HepG2 (cell line): ENCODE results near the gene CLCNKA. TPM values are rescaled to one million over a fixed set of nuclear protein-coding genes. Genes with fewer than 3 reads are reported as not detected.

Experiments
- ATAC-seq: fragments of 200-7000 bp; cut with Tn5 transposase; 3 replicates; pipeline ENCODE4 v1.9.1; 2020; ENCODE audit warnings: mild to moderate bottlenecking, moderate library complexity
- BruUV-seq: library from RNA; stranded (reverse); fragments of 400-500 nt; replicated peaks from 2 replicates; lab custom pipeline; 2021; lab: Mats Ljungman, UMichigan
- CTCF ChIA-PET: fragments of 300-600 bp; formaldehyde crosslinking; extraction: SDS; loops from one replicate; lab custom pipeline; 2021; ENCODE audit warnings: low total read pairs, inconsistent platforms, low intra/inter-chr PET ratio; lab: Yijun Ruan, JAX
- POLR2A ChIA-PET: fragments of 350-600 bp; sonication (Branson Sonifier 250); formaldehyde crosslinking; loops from one replicate; lab custom pipeline; 2020; ENCODE audit warnings: antibody characterized with exemption, inconsistent platforms; lab: Yijun Ruan, JAX
- DNase-seq: peaks from one replicate; pipeline ENCODE4 v3.0.0-alpha.2; 2015; ENCODE audit warnings: low spot score
- FAIRE-seq: peaks from 3 replicates; lab custom pipeline; 2011; peaks lifted over from hg19 to GRCh38; lab: Jason Lieb, UNC
- H2AFZ ChIP-seq: one replicate; pipeline ENCODE4 v1.6.1; 2011; ENCODE audit warnings: low read length, inconsistent platforms
- H3K27ac ChIP-seq: fragments of 300-600 bp; 3 replicates; pipeline ENCODE4 v1.8.0; 2011; ENCODE audit warnings: mixed run types, mild to moderate bottlenecking, mixed read lengths, low read length, inconsistent platforms; ENCODE audit not compliant: insufficient read depth; ENCODE audit errors: extremely low read length
- H3K27me3 ChIP-seq, 2 experiments: fragments of 200-600 bp in 1 of 2; 2 replicates in 1 of 2; 3 replicates in 1 of 2; pipeline versions ENCODE4 v1.6.0 to v1.8.0; 2011; ENCODE audit warnings: low read length in 2 of 2, mild to moderate bottlenecking in 2 of 2, moderate library complexity in 2 of 2, inconsistent platforms in 1 of 2; ENCODE audit not compliant: insufficient read depth in 2 of 2, control insufficient read depth in 1 of 2
- H3K36me3 ChIP-seq, 2 experiments: fragments of 200-600 bp in 1 of 2; replicated peaks in 1 of 2; 2 replicates in 1 of 2; 3 replicates in 1 of 2; pipeline versions ENCODE4 v1.5.1 to v1.8.0; 2011; ENCODE audit warnings: low read length in 2 of 2, inconsistent platforms in 1 of 2; ENCODE audit not compliant: insufficient read depth in 2 of 2, control insufficient read depth in 1 of 2
- H3K4me1 ChIP-seq: 2 replicates; pipeline ENCODE4 v1.5.1; 2012; ENCODE audit warnings: low read length, inconsistent platforms; ENCODE audit not compliant: insufficient read depth
- H3K4me2 ChIP-seq: 2 replicates; pipeline ENCODE4 v1.6.0; 2011; ENCODE audit warnings: low read depth, low read length, inconsistent platforms
- H3K4me3 ChIP-seq, 3 experiments: fragments of 200-600 bp in 1 of 3; sonication (generic), shearing (Covaris generic) in 1 of 3; replicated peaks in 1 of 3; 2 replicates each; pipeline ENCODE4 v1.5.1; 2011 to 2016; ENCODE audit warnings: low read length in 3 of 3, inconsistent platforms in 2 of 3, low read depth in 2 of 3, mild to moderate bottlenecking in 2 of 3, control low read depth in 1 of 3, mixed read lengths in 1 of 3; ENCODE audit not compliant: insufficient read depth in 1 of 3
- H3K79me2 ChIP-seq: one replicate; pipeline ENCODE4 v1.6.1; 2011; ENCODE audit warnings: low read length, inconsistent platforms; ENCODE audit not compliant: insufficient read depth
- H3K9ac ChIP-seq: 2 replicates; pipeline ENCODE4 v1.6.0; 2011; ENCODE audit warnings: mild to moderate bottlenecking, low read depth, low read length, inconsistent platforms; ENCODE audit not compliant: insufficient read depth
- H3K9me3 ChIP-seq: 2 replicates; pipeline ENCODE4 v1.5.1; 2012; ENCODE audit warnings: mild to moderate bottlenecking, low read length
- H4K20me1 ChIP-seq: 2 replicates; pipeline ENCODE4 v1.6.0; 2011; ENCODE audit warnings: inconsistent platforms, mild to moderate bottlenecking, low read length, moderate library complexity; ENCODE audit not compliant: insufficient read depth
- CBFB ChIP-seq: sonication (generic); formaldehyde crosslinking; IDR thresholded peaks from 2 replicates; pipeline ENCODE4 v1.4.0; 2020; ENCODE audit warnings: missing genetic modification reagents
- SMAD3 ChIP-seq: sonication (generic); formaldehyde crosslinking; IDR thresholded peaks from 2 replicates; pipeline ENCODE4 v1.4.0; 2020; ENCODE audit warnings: missing genetic modification reagents
- ZBTB3 ChIP-seq: sonication (generic); formaldehyde crosslinking; IDR thresholded peaks from 2 replicates; pipeline ENCODE4 v1.4.0; 2020; ENCODE audit warnings: low read depth, mild to moderate bottlenecking, moderate library complexity, missing genetic modification reagents, borderline replicate concordance
- ZFP36 ChIP-seq: fragments of 150-350 bp; IDR thresholded peaks from 2 replicates; pipeline ENCODE4 v1.6.1; 2018; ENCODE audit warnings: borderline replicate concordance, low read length, low read depth; ENCODE audit not compliant: partially characterized antibody
- ZMYM2 ChIP-seq: sonication (generic); formaldehyde crosslinking; IDR thresholded peaks from 2 replicates; pipeline ENCODE4 v1.8.0; 2022; ENCODE audit warnings: mild to moderate bottlenecking, missing genetic modification reagents
- ZNF432 ChIP-seq: sonication (generic); formaldehyde crosslinking; IDR thresholded peaks from 2 replicates; pipeline ENCODE4 v1.5.0; 2020; ENCODE audit warnings: missing genetic modification reagents, mild to moderate bottlenecking, borderline replicate concordance
- ZNF557 ChIP-seq: sonication (generic); formaldehyde crosslinking; IDR thresholded peaks from 2 replicates; pipeline ENCODE4 v1.4.0; 2020; ENCODE audit warnings: missing genetic modification reagents
- ZNF607 ChIP-seq: sonication (generic); formaldehyde crosslinking; IDR thresholded peaks from 2 replicates; pipeline ENCODE4 v1.5.1; 2020; ENCODE audit warnings: missing genetic modification reagents, mild to moderate bottlenecking, borderline replicate concordance
- ZNF629 ChIP-seq: sonication (generic); formaldehyde crosslinking; conservative IDR thresholded peaks from 2 replicates; pipeline ENCODE4 v1.5.0; 2020; ENCODE audit warnings: missing genetic modification reagents
- WGBS: methylation state at CpG from one replicate; pipeline ENCODE4 v1.1.6; 2017; ENCODE audit warnings: low lambda C conversion rate; 5-methylcytosine and 5-hydroxymethylcytosine counted together
- in situ Hi-C: cut with HindIII; loops from 2 replicates; pipeline ENCODE4 v1.10.0; 2017; ENCODE audit warnings: low pct_unique_long_range_greater_than_20kb; ENCODE audit not compliant: extremely low pct_ligation_motif_present
- intact Hi-C: fragments of 100-400 bp; cut with micrococcal nuclease; formaldehyde crosslinking; loops from one replicate; pipeline ENCODE4 v1.10.0; 2022; ENCODE audit not compliant: unreplicated experiment
- polyA plus RNA-seq, 8 experiments: library from polyadenylated mRNA; depleted of rRNA in 3 of 8; stranded (reverse) in 7 of 8; unstranded in 1 of 8; fragments of >200 nt; fragmentation: Illumina TruSeq in 4 of 8; extraction: Trizol in 4 of 8; gene quantifications; 2 replicates each; pipeline versions ENCODE4 v1.2.1 to v1.2.3, GENCODE V29; 2011 to 2016; ENCODE audit warnings: low read depth in 4 of 8, missing spikeins in 1 of 8, mixed read lengths in 1 of 8; ENCODE audit not compliant: insufficient read depth in 1 of 8
- total RNA-seq, 5 experiments: library from RNA; depleted of rRNA; stranded (reverse); fragments of >200 nt; fragmentation: Illumina TruSeq; extraction: Trizol; gene quantifications; 2 replicates each; pipeline ENCODE4 v1.2.3, GENCODE V29; 2016; ENCODE audit warnings: low read depth in 1 of 5
- TF ChIP-seq, protein P1 (sequence below): sonication (generic); formaldehyde crosslinking; IDR thresholded peaks from 2 replicates; pipeline ENCODE4 v1.4.0; 2020; ENCODE audit warnings: mild to moderate bottlenecking, missing genetic modification reagents
- TF ChIP-seq, protein P2 (sequence below): sonication (generic); formaldehyde crosslinking; IDR thresholded peaks from 2 replicates; pipeline ENCODE4 v1.5.0; 2020; ENCODE audit warnings: mild to moderate bottlenecking, missing genetic modification reagents
- TF ChIP-seq, protein P3 (sequence below): sonication (generic); formaldehyde crosslinking; IDR thresholded peaks from one replicate; pipeline ENCODE4 v1.5.1; 2020; ENCODE audit warnings: mild to moderate bottlenecking, missing genetic modification reagents; ENCODE audit errors: not compliant biosample characterization

The CLCNKA gene
- total and polyA plus RNA-seq, 2 of the 13 experiments (the other 11 are each of a cell fraction or from before 2014, with no cell fraction given): 0.03 TPM; not detected in 1

DNA sequence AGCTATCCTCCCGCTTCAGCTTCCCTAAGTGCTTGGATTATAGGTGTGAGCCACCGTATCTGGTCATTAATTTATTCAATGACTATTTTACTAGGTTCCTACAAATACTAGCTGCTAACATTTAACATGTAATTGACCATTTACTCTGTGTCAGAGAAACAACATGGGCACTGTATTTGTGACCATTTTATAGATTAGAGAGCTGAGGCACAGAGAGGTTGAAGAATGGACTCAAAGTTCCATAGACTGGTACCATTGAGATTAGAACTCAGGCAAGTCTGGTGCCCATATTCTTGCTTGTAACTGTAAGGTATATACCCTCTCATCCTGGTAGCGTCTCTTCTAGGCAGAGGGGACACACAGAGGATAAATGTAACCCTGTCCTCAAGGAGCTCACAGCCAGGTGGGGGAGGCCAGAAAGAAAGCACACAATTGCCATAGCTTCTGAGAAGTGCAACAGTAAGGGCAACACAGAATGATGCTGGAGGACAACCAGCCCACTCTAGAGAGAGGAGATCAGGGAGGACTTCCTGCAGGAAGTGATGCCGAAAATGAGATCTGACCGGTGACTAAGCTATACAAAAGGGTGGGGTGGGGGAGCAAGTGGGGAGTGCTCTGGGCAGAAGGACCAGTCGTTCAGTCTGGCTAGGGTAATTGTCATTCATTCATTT, 14.0 kb upstream of the CLCNKA start (continued):
- no peak for TF ChIP-seq ZBTB3 (CRISPR knock-in tag)
- TF ChIP-seq ZFP36: peak; percentile 62
- TF ChIP-seq ZNF607 (CRISPR knock-in tag): no peak
- peak; percentile 53; the same call in 1 of the 2 replicates for TF ChIP-seq ZNF629
- no peak for TF ChIP-seq SMAD3 (CRISPR knock-in tag)

DNA sequence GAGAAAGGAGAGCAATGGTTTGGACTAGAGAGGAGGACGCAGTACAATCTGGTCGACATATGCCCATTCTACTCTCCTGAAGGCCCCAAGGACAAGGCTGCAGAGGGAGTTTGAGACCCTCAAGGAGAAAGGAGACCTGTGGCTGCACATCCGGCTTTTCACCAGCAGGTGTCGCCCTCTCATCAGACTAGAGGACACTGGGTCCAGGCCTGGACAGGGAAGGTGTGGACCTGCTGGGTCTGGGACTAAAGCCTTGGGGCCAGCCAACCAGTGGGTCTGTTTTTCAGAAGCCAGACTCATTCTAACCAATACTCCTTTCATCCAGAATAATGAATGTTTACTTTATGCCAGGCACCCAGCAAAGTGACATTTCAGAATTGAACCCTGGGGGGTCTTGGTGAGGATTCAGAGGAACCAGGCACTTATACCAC, 12.8 kb upstream of the CLCNKA start:
- H3K27me3 ChIP-seq: peaks cover 0 to 7% of the 10 kb centered on the region in 2 experiments; a peak in 1 of 5 replicates
- no CpG with 5 or more reads among the region's 4 CpGs for WGBS
- BruUV-seq: no TSS peak
- ChIA-PET CTCF (interaction anchor here (1.3 to 2.7 kb wide), 3 partner anchors 23 to 47 kb away, joined by 4 to 35 read pairs (median 16); no protein-coding TSS in a partner anchor), POLR2A (no interaction called here)
- no peak overlapping the region for H2AFZ ChIP-seq
- peaks cover 0 to 18% of the 10 kb centered on the region in 2 experiments for H3K36me3 ChIP-seq
- peak; percentile 59 for ATAC-seq
- H3K9ac ChIP-seq: no peak overlapping the region
- DNase-seq: peak; percentile 63
- H3K27ac ChIP-seq: no peak overlapping the region
- H3K79me2 ChIP-seq: peaks cover 10% of the 10 kb centered on the region
- H3K4me2 ChIP-seq: no peak overlapping the region
- H3K9me3 ChIP-seq: no peaks in the 10 kb centered on the region
- peaks cover 20% of the 10 kb centered on the region; the same call in 1 of the 2 replicates for H4K20me1 ChIP-seq
- no peak overlapping the region for H3K4me3 ChIP-seq
- in situ Hi-C loops: no loop called here
- peaks cover 66% of the 10 kb centered on the region for H3K4me1 ChIP-seq
- no peak for FAIRE-seq
- intact Hi-C loops: loop anchor here (1.0 to 2.0 kb wide), 2 partner anchors 24 to 47 kb away; no protein-coding TSS in a partner anchor
- TF ChIP-seq ZMYM2 (CRISPR knock-in tag): no peak
- TF ChIP-seq, protein P1, sequence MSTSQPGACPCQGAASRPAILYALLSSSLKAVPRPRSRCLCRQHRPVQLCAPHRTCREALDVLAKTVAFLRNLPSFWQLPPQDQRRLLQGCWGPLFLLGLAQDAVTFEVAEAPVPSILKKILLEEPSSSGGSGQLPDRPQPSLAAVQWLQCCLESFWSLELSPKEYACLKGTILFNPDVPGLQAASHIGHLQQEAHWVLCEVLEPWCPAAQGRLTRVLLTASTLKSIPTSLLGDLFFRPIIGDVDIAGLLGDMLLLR (CRISPR knock-in tag): no peak
- TF ChIP-seq, protein P2, sequence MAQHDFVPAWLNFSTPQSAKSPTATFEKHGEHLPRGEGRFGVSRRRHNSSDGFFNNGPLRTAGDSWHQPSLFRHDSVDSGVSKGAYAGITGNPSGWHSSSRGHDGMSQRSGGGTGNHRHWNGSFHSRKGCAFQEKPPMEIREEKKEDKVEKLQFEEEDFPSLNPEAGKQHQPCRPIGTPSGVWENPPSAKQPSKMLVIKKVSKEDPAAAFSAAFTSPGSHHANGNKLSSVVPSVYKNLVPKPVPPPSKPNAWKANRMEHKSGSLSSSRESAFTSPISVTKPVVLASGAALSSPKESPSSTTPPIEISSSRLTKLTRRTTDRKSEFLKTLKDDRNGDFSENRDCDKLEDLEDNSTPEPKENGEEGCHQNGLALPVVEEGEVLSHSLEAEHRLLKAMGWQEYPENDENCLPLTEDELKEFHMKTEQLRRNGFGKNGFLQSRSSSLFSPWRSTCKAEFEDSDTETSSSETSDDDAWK (CRISPR knock-in tag): no peak
- TF ChIP-seq, protein P3, sequence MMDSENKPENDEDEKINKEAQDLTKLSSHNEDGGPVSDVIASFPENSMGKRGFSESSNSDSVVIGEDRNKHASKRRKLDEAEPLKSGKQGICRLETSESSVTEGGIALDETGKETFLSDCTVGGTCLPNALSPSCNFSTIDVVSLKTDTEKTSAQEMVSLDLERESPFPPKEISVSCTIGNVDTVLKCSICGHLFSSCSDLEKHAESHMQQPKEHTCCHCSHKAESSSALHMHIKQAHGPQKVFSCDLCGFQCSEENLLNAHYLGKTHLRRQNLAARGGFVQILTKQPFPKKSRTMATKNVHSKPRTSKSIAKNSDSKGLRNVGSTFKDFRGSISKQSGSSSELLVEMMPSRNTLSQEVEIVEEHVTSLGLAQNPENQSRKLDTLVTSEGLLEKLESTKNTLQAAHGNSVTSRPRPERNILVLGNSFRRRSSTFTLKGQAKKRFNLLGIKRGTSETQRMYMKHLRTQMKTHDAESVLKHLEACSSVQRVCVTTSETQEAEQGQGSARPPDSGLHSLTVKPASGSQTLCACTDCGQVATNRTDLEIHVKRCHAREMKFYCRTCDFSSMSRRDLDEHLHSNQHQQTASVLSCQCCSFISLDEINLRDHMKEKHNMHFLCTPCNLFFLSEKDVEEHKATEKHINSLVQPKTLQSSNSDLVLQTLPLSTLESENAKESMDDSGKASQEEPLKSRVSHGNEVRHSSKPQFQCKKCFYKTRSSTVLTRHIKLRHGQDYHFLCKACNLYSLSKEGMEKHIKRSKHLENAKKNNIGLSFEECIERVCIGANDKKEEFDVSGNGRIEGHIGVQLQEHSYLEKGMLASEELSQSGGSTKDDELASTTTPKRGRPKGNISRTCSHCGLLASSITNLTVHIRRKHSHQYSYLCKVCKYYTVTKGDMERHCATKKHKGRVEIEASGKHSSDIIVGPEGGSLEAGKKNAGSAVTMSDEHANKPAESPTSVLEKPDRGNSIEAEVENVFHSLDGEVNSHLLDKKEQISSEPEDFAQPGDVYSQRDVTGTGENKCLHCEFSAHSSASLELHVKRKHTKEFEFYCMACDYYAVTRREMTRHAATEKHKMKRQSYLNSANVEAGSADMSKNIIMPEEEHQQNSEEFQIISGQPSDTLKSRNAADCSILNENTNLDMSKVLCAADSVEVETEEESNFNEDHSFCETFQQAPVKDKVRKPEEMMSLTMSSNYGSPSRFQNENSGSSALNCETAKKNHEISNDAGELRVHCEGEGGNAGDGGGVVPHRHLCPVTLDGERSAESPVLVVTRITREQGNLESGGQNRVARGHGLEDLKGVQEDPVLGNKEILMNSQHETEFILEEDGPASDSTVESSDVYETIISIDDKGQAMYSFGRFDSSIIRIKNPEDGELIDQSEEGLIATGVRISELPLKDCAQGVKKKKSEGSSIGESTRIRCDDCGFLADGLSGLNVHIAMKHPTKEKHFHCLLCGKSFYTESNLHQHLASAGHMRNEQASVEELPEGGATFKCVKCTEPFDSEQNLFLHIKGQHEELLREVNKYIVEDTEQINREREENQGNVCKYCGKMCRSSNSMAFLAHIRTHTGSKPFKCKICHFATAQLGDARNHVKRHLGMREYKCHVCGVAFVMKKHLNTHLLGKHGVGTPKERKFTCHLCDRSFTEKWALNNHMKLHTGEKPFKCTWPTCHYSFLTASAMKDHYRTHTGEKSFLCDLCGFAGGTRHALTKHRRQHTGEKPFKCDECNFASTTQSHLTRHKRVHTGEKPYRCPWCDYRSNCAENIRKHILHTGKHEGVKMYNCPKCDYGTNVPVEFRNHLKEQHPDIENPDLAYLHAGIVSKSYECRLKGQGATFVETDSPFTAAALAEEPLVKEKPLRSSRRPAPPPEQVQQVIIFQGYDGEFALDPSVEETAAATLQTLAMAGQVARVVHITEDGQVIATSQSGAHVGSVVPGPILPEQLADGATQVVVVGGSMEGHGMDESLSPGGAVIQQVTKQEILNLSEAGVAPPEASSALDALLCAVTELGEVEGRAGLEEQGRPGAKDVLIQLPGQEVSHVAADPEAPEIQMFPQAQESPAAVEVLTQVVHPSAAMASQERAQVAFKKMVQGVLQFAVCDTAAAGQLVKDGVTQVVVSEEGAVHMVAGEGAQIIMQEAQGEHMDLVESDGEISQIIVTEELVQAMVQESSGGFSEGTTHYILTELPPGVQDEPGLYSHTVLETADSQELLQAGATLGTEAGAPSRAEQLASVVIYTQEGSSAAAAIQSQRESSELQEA: no peak
- TF ChIP-seq CBFB (CRISPR knock-in tag): no peak
- TF ChIP-seq ZNF432 (CRISPR knock-in tag): no peak
- TF ChIP-seq ZNF557 (CRISPR knock-in tag): no peak
